CD4-positive, alpha-beta T cell (primary cell): Measurements from ENCODE around the gene HERC3. TPM values are rescaled to one million over a fixed set of nuclear protein-coding genes. Genes with fewer than 3 reads are reported as not detected.

Experiments
- ATAC-seq: fragments of 200-7000 bp; cut with Tn5 transposase; one replicate; pipeline ENCODE4 v1.10.0; 2022; ENCODE audit warnings: mild to moderate bottlenecking; ENCODE audit not compliant: poor library complexity
- CTCF ChIA-PET: fragments of 350-600 bp; sonication (Branson Sonifier 250); formaldehyde crosslinking; loops from one replicate; lab custom pipeline; 2021; ENCODE audit warnings: antibody characterized with exemption, inconsistent platforms; lab: Charles Lee
- POLR2A ChIA-PET: fragments of 350-600 bp; sonication (Branson Sonifier 250); formaldehyde crosslinking; loops from one replicate; lab custom pipeline; 2021; ENCODE audit warnings: antibody characterized with exemption, inconsistent platforms; lab: Charles Lee
- DNase-seq, 14 experiments: peaks; one replicate each; pipeline ENCODE4 v3.0.0-alpha.2; 2013 to 2020; ENCODE audit warnings: mixed read lengths in 2 of 14
- H3K27ac ChIP-seq, 2 donors: one replicate each; pipeline versions ENCODE4 v1.5.1 to v1.7.0; 2013; ENCODE audit warnings: low read length in 2 of 2, low read depth in 1 of 2, mild to moderate bottlenecking in 1 of 2
- H3K27me3 ChIP-seq, 2 experiments: 1 replicate in 1 of 2; 2 replicates in 1 of 2; pipeline versions ENCODE4 v1.6.1 to v1.7.0; 2013; ENCODE audit warnings: low read length in 2 of 2, control low read depth in 1 of 2, mild to moderate bottlenecking in 1 of 2, moderate library complexity in 1 of 2; ENCODE audit not compliant: insufficient read depth in 2 of 2, control insufficient read depth in 1 of 2
- H3K36me3 ChIP-seq: one replicate; pipeline ENCODE4 v1.6.1; 2013; ENCODE audit warnings: low read length, control low read depth; ENCODE audit not compliant: insufficient read depth
- H3K4me1 ChIP-seq: one replicate; pipeline ENCODE4 v1.6.1; 2013; ENCODE audit warnings: low read length, control low read depth; ENCODE audit not compliant: insufficient read depth
- H3K4me3 ChIP-seq: one replicate; pipeline ENCODE4 v1.5.1; 2013; ENCODE audit warnings: mild to moderate bottlenecking, low read length, moderate library complexity
- H3K9me3 ChIP-seq, 2 experiments: 1 replicate in 1 of 2; 2 replicates in 1 of 2; pipeline versions ENCODE4 v1.6.1 to v1.7.0; 2013; ENCODE audit warnings: low read length in 2 of 2, mild to moderate bottlenecking in 2 of 2, control low read depth in 1 of 2, moderate library complexity in 1 of 2; ENCODE audit not compliant: control insufficient read depth in 1 of 2, insufficient read depth in 1 of 2
- H3K27ac Mint-ChIP-seq: one replicate; pipeline ENCODE4 v1.8.0; 2020; ENCODE audit warnings: mixed read lengths
- H3K27me3 Mint-ChIP-seq: one replicate; pipeline ENCODE4 v1.8.0; 2021; ENCODE audit warnings: mixed read lengths
- H3K36me3 Mint-ChIP-seq: one replicate; pipeline ENCODE4 v1.8.0; 2021; ENCODE audit warnings: low read depth, mixed read lengths
- H3K4me1 Mint-ChIP-seq: one replicate; pipeline ENCODE4 v1.8.0; 2021; ENCODE audit warnings: low read depth, mixed read lengths
- H3K4me3 Mint-ChIP-seq: one replicate; pipeline ENCODE4 v1.8.0; 2020; ENCODE audit warnings: mild to moderate bottlenecking, mixed read lengths
- H3K9me3 Mint-ChIP-seq: one replicate; pipeline ENCODE4 v1.8.0; 2020; ENCODE audit warnings: mixed read lengths
- intact Hi-C, 2 experiments: fragments of 100-400 bp; cut with DNase I in 1 of 2; cut with micrococcal nuclease in 1 of 2; formaldehyde crosslinking; loops; one replicate each; pipeline versions ENCODE4 v1.15.1 to v1.9.0; 2023 to 2025; cut with DNase I, micrococcal nuclease
- total RNA-seq, 174 experiments: library from RNA in 2 of 174; stranded (reverse) in 2 of 174; gene quantifications; one replicate each; pipeline ENCODE4 v1.2.3 and lab custom pipeline; 2021 to 2026
- TF ChIP-seq, protein P1 (sequence below): fragments of 200-600 bp; IDR thresholded peaks from one replicate; pipeline ENCODE4 v1.8.0; 2022; ENCODE audit warnings: antibody characterized with exemption, mild to moderate bottlenecking

The HERC3 gene
- total RNA-seq, 2 experiments from 2014 or later: 63.1 to 66.4 TPM

DNA sequence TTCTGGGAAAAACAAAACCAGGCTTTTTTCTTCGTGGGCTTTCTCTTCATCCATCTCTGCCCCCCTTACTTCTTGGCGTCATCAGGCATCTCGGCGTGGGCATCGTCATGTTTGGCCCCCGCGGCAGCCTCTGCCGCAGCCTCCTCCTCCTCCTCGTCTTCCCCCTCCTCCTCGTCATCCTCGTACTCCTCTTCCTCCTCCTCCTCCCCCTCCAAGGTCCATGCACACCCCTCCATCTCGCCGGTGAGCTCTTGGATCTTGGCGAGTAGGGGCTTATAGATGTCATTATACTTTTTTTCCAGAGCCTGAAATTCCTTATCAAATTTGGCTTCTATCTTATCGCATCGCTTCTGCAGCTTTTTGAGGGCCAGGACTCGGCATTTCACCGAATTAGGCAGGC lies 104.9 kb downstream of the HERC3 start:
- Histone ChIP-seq H3K9me3 (no peaks in the 10 kb centered on the region), H3K36me3 (peaks cover 19% of the 10 kb centered on the region), H3K27me3 (no peaks in the 10 kb centered on the region), H3K4me3 (peak overlapping the region; percentile 77), H3K4me1 (peaks cover 10% of the 10 kb centered on the region), H3K27ac (peak overlapping the region; percentile 3 to 28)
- no peaks in the 10 kb centered on the region for H3K27me3 Mint-ChIP-seq
- DNase-seq (peak in 7 of 14 experiments; percentile 10 to 65 (median 26)), ATAC-seq (peak; percentile 25)
- ChIA-PET CTCF (interaction anchor here (1.3 kb wide), 1 partner anchor 157 kb away, joined by 4 read pairs; no protein-coding TSS in a partner anchor), POLR2A (interaction anchor here (1.1 to 1.4 kb wide), 3 partner anchors 29 to 104 kb away, joined by 3 to 5 read pairs (median 3); no protein-coding TSS in a partner anchor)
- H3K4me3 Mint-ChIP-seq: peak overlapping the region; percentile 98
- H3K36me3 Mint-ChIP-seq: peaks cover 72% of the 10 kb centered on the region
- H3K9me3 Mint-ChIP-seq: no peaks in the 10 kb centered on the region
- peaks cover 34% of the 10 kb centered on the region for H3K4me1 Mint-ChIP-seq
- intact Hi-C loops: no loop called here
- TF ChIP-seq, protein P1, sequence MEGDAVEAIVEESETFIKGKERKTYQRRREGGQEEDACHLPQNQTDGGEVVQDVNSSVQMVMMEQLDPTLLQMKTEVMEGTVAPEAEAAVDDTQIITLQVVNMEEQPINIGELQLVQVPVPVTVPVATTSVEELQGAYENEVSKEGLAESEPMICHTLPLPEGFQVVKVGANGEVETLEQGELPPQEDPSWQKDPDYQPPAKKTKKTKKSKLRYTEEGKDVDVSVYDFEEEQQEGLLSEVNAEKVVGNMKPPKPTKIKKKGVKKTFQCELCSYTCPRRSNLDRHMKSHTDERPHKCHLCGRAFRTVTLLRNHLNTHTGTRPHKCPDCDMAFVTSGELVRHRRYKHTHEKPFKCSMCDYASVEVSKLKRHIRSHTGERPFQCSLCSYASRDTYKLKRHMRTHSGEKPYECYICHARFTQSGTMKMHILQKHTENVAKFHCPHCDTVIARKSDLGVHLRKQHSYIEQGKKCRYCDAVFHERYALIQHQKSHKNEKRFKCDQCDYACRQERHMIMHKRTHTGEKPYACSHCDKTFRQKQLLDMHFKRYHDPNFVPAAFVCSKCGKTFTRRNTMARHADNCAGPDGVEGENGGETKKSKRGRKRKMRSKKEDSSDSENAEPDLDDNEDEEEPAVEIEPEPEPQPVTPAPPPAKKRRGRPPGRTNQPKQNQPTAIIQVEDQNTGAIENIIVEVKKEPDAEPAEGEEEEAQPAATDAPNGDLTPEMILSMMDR: no peak
- H3K27ac Mint-ChIP-seq: peak overlapping the region; percentile 95

GRCh38 chr4:88697588-88698329 lies 105.5 kb downstream of the HERC3 start, which contains the start of gene NAP1L5:
NAP1L5 (minus strand) TSS chr4:88697829; CDS start chr4:88697754, 75 bp downstream.
- TF ChIP-seq, protein P1: no peak
- Mint-ChIP-seq H3K4me1 (peaks cover 34% of the 10 kb centered on the region), H3K36me3 (peaks cover 72% of the 10 kb centered on the region), H3K9me3 (no peaks in the 10 kb centered on the region), H3K4me3 (peak within 1 kb of the TSS; percentile 98), H3K27me3 (no peaks in the 10 kb centered on the region), H3K27ac (peak within 1 kb of the TSS; percentile 95)
- CTCF ChIA-PET: interaction anchor here (1.3 kb wide), 1 partner anchor 158 kb away, joined by 4 read pairs; no protein-coding TSS in a partner anchor
- DNase-seq (peak; percentile 47 to 92 (median 66)), ATAC-seq (peak; percentile 89)
- peak within 1 kb of the TSS; percentile 77 for H3K4me3 ChIP-seq
- intact Hi-C loops: no loop called here
- peak within 1 kb of the TSS; percentile 15 to 28 for H3K27ac ChIP-seq
- H3K9me3 ChIP-seq: no peaks in the 10 kb centered on the region
- peaks cover 23% of the 10 kb centered on the region for H3K36me3 ChIP-seq
- H3K4me1 ChIP-seq: peaks cover 10% of the 10 kb centered on the region
- no peaks in the 10 kb centered on the region for H3K27me3 ChIP-seq
- POLR2A ChIA-PET: interaction anchor here (0.7 to 1.4 kb wide), 5 partner anchors 28 to 126 kb away, joined by 3 to 5 read pairs (median 3); no protein-coding TSS in a partner anchor

- Mint-ChIP-seq H3K27me3 (no peaks in the 10 kb centered on the region), H3K9me3 (no peaks in the 10 kb centered on the region), H3K27ac (peak overlapping the region; percentile 95), H3K36me3 (peaks cover 74% of the 10 kb centered on the region), H3K4me1 (peaks cover 34% of the 10 kb centered on the region), H3K4me3 (no peak overlapping the region)
- Histone ChIP-seq H3K27me3 (no peaks in the 10 kb centered on the region), H3K36me3 (peaks cover 24% of the 10 kb centered on the region), H3K4me1 (peaks cover 10% of the 10 kb centered on the region), H3K4me3 (no peak overlapping the region), H3K27ac (no peak overlapping the region), H3K9me3 (no peaks in the 10 kb centered on the region)
- TF ChIP-seq, protein P1: no peak
- ATAC-seq (no peak), DNase-seq (peak in 1 of 14 experiments; percentile 23)
- ChIA-PET CTCF (no interaction called here), POLR2A (interaction anchor here (1.4 kb wide), 1 partner anchor 27 kb away, joined by 3 read pairs; no protein-coding TSS in a partner anchor)
- intact Hi-C loops: no loop called here
These were observed 106.2 kb downstream of the HERC3 start for GRCh38 chr4:88698519-88698918.
